Calu3 (cell line): ENCODE measurements around the gene MMS19. TPM values are rescaled to one million over a fixed set of nuclear protein-coding genes. Genes with fewer than 3 reads are reported as not detected.

Source experiments
- BruUV-seq: library from RNA; stranded (reverse); fragments of 400-500 nt; replicated peaks from 2 replicates; lab custom pipeline; 2021; lab: Mats Ljungman, UMichigan
- CTCF ChIA-PET: fragments of 300-600 bp; sonication (Branson Sonifier 250); formaldehyde crosslinking; loops from one replicate; lab custom pipeline; 2022; ENCODE audit warnings: antibody characterized with exemption; lab: Charles Lee
- DNase-seq: peaks from one replicate; pipeline ENCODE4 v3.0.0; 2022
- H3K27ac Mint-ChIP-seq: one replicate; pipeline ENCODE4 v1.8.0; 2022; ENCODE audit warnings: mixed read lengths; ENCODE audit not compliant: unreplicated experiment
- H3K27me3 Mint-ChIP-seq: one replicate; pipeline ENCODE4 v1.8.0; 2022; ENCODE audit warnings: mixed read lengths; ENCODE audit not compliant: unreplicated experiment
- H3K36me3 Mint-ChIP-seq: one replicate; pipeline ENCODE4 v1.8.0; 2022; ENCODE audit warnings: mild to moderate bottlenecking, moderate library complexity, mixed read lengths; ENCODE audit not compliant: insufficient read depth, unreplicated experiment
- H3K4me1 Mint-ChIP-seq: one replicate; pipeline ENCODE4 v1.8.0; 2022; ENCODE audit warnings: mild to moderate bottlenecking, low read depth, mixed read lengths; ENCODE audit not compliant: unreplicated experiment
- H3K4me3 Mint-ChIP-seq: one replicate; pipeline ENCODE4 v1.8.0; 2022; ENCODE audit warnings: mild to moderate bottlenecking, low read depth, moderate library complexity, mixed read lengths; ENCODE audit not compliant: unreplicated experiment
- H3K9me3 Mint-ChIP-seq: one replicate; pipeline ENCODE4 v1.8.0; 2022; ENCODE audit warnings: low read depth, mixed read lengths; ENCODE audit not compliant: unreplicated experiment
- intact Hi-C: fragments of 100-400 bp; cut with micrococcal nuclease; formaldehyde crosslinking; loops from one replicate; pipeline ENCODE4 v1.10.0; 2022; ENCODE audit not compliant: unreplicated experiment
- total RNA-seq: library from RNA; stranded (reverse); gene quantifications from 2 replicates; pipeline ENCODE4 v1.2.3, GENCODE V29; 2022
- TF ChIP-seq, protein P1 (sequence below): fragments of 200-600 bp; IDR thresholded peaks from one replicate; pipeline ENCODE4 v1.8.0; 2022; ENCODE audit warnings: antibody characterized with exemption; ENCODE audit not compliant: unreplicated experiment

The MMS19 gene
- total RNA-seq, 1 experiment from 2014 or later, result 46.5 TPM

- Mint-ChIP-seq H3K36me3 (peaks cover 4% of the 10 kb centered on the region), H3K4me1 (peaks cover 7% of the 10 kb centered on the region), H3K9me3 (no peaks in the 10 kb centered on the region), H3K27me3 (no peaks in the 10 kb centered on the region), H3K27ac (no peak overlapping the region), H3K4me3 (no peak overlapping the region)
- intact Hi-C loops, result no loop called here
- no peak for DNase-seq
- BruUV-seq, result no TSS peak
- TF ChIP-seq, protein P1, sequence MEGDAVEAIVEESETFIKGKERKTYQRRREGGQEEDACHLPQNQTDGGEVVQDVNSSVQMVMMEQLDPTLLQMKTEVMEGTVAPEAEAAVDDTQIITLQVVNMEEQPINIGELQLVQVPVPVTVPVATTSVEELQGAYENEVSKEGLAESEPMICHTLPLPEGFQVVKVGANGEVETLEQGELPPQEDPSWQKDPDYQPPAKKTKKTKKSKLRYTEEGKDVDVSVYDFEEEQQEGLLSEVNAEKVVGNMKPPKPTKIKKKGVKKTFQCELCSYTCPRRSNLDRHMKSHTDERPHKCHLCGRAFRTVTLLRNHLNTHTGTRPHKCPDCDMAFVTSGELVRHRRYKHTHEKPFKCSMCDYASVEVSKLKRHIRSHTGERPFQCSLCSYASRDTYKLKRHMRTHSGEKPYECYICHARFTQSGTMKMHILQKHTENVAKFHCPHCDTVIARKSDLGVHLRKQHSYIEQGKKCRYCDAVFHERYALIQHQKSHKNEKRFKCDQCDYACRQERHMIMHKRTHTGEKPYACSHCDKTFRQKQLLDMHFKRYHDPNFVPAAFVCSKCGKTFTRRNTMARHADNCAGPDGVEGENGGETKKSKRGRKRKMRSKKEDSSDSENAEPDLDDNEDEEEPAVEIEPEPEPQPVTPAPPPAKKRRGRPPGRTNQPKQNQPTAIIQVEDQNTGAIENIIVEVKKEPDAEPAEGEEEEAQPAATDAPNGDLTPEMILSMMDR, result no peak
- CTCF ChIA-PET, result no interaction called here
Observed at GRCh38 chr10:97525683-97526110, 27.5 kb upstream of the MMS19 start.

DNA sequence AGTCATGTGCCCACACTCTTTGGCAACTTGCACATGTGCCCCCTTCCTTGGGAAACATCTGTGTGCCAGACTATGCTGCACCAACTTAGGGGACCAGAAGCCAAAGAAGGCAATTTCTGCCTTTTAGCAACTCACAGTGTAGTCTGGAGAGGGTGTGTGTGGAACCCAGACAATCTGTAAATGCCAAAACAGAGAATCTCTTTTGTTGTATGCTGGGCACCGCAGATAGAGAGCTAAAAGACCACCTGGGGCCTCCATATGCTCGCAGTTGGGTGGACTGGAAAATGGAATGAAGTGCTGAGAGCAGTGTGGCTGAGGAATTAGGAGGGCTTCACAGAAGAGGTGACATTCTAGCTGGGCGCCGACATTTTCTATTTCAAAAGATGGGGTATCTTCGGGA, 26.9 kb upstream of the MMS19 start:
- DNase-seq, result no peak
- no peak overlapping the region for H3K4me3 Mint-ChIP-seq
- H3K27me3 Mint-ChIP-seq, result no peaks in the 10 kb centered on the region
- H3K36me3 Mint-ChIP-seq, result peaks cover 4% of the 10 kb centered on the region
- peaks cover 7% of the 10 kb centered on the region for H3K4me1 Mint-ChIP-seq
- no peak overlapping the region for H3K27ac Mint-ChIP-seq
- intact Hi-C loops, result no loop called here
- CTCF ChIA-PET, result interaction anchor here (0.6 kb wide), 1 partner anchor 25 kb away, joined by 3 read pairs; no protein-coding TSS in a partner anchor
- no peaks in the 10 kb centered on the region for H3K9me3 Mint-ChIP-seq
- TF ChIP-seq, protein P1, result no peak
- BruUV-seq, result no TSS peak

- TF ChIP-seq, protein P1, result no peak
- BruUV-seq, result no TSS peak
- intact Hi-C loops, result no loop called here
- Mint-ChIP-seq H3K4me1 (peaks cover 19% of the 10 kb centered on the region), H3K36me3 (no peaks in the 10 kb centered on the region), H3K9me3 (no peaks in the 10 kb centered on the region), H3K27me3 (no peaks in the 10 kb centered on the region), H3K4me3 (no peak overlapping the region), H3K27ac (no peak overlapping the region)
- CTCF ChIA-PET, result no interaction called here
- DNase-seq, result no peak
Observed at GRCh38 chr10:97522937-97523336, 24.7 kb upstream of the MMS19 start.

DNA sequence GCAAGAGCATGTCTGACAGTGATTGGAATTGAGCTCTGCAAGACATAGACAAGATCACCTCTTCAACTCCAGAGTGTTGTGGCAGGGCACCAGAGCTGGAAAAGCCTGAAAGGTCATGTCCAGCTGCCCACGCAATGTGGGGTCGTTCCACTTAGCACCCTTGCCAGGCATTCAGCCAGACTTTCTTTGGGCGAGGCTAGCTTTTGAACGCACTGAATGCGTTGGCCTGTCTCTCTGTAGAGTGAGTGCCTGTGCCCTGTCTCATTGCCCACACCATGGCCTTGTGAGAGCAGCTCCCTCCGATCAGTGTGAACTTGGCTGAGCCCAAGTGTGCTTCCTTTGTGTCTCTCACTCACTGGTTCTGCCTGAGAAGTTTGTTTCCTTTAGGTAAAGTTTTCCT, 23.8 kb upstream of the MMS19 start:
- no peak overlapping the region for H3K4me3 Mint-ChIP-seq
- no peak for DNase-seq
- no TSS peak for BruUV-seq
- H3K9me3 Mint-ChIP-seq, result no peaks in the 10 kb centered on the region
- H3K27ac Mint-ChIP-seq, result no peak overlapping the region
- no peaks in the 10 kb centered on the region for H3K27me3 Mint-ChIP-seq
- CTCF ChIA-PET, result no interaction called here
- peaks cover 2% of the 10 kb centered on the region for H3K36me3 Mint-ChIP-seq
- TF ChIP-seq, protein P1, result no peak
- intact Hi-C loops, result no loop called here
- H3K4me1 Mint-ChIP-seq, result peaks cover 21% of the 10 kb centered on the region
